ENCODE data around the gene THRB.

GRCh38 chr3:24513463-24513862 lies 18.8 kb upstream of the THRB start:
- no peak for TF ChIP-seq CTCF (IDR thresholded peaks at IDR 0.05)
- no peak for TF ChIP-seq POLR2A (IDR thresholded peaks at IDR 0.05)

Measured in esophagus squamous epithelium (tissue), 4 donors.